Measurements from ENCODE around the gene NPIPB13. TPM values are rescaled to one million over a fixed set of nuclear protein-coding genes. Genes with fewer than 3 reads are reported as not detected.

The NPIPB13 gene
- total RNA-seq, 2 experiments from 2014 or later, result 5.7 to 6.8 TPM

Other genes with a start within 250 kb of the NPIPB13 start
- gene DOC2A, start 237.5 kb downstream of the NPIPB13 start, total RNA-seq, result under 1 TPM; 0.64 to 0.86 TPM
- gene C16orf92, start 225.3 kb downstream of the NPIPB13 start, total RNA-seq, result not detected
- gene TLCD3B, start 217.2 kb downstream of the NPIPB13 start, total RNA-seq, result 1 to 10 TPM; 4.6 to 6.1 TPM
- 1,000 to 10,000 TPM; 1,750 to 1,795 TPM for gene ALDOA, start 182.7 kb downstream of the NPIPB13 start, total RNA-seq
- gene PPP4C, start 172.5 kb downstream of the NPIPB13 start, total RNA-seq, result 100 to 1,000 TPM; 104 to 105 TPM
- gene TBX6, start 156.6 kb downstream of the NPIPB13 start, total RNA-seq, result 1 to 10 TPM; 3.6 to 4.7 TPM
- 10 to 100 TPM; 24.6 to 27.3 TPM for gene YPEL3, start 152.3 kb downstream of the NPIPB13 start, total RNA-seq
- gene GDPD3, start 134.9 kb downstream of the NPIPB13 start, total RNA-seq, result 10 to 100 TPM in 1 of 2 experiments, 1 to 10 TPM in 1; 9.1 to 10.3 TPM
- gene MAPK3, start 125.3 kb downstream of the NPIPB13 start, total RNA-seq, result 10 to 100 TPM; 64.3 to 64.5 TPM
- 100 to 1,000 TPM; 855 to 866 TPM for gene CORO1A, start 64.9 kb downstream of the NPIPB13 start, total RNA-seq
- gene BOLA2B, start 54.8 kb downstream of the NPIPB13 start, total RNA-seq, result 100 to 1,000 TPM; 160 to 173 TPM
- gene SLX1A, start 54.6 kb downstream of the NPIPB13 start, total RNA-seq, result 10 to 100 TPM; 35.4 to 42.5 TPM
- gene SULT1A3, start 49.2 kb downstream of the NPIPB13 start, total RNA-seq, result 1 to 10 TPM; 8.7 to 9.2 TPM
- 10 to 100 TPM; 39.2 to 41.4 TPM for gene CD2BP2, start 106.8 kb upstream of the NPIPB13 start, total RNA-seq
- gene TBC1D10B, start 122.0 kb upstream of the NPIPB13 start, total RNA-seq, result 10 to 100 TPM; 36.6 to 38.4 TPM
- under 1 TPM; 0.67 to 0.86 TPM for gene MYL11, start 126.3 kb upstream of the NPIPB13 start, total RNA-seq
- 100 to 1,000 TPM; 133 to 134 TPM for gene SEPTIN1, start 134.1 kb upstream of the NPIPB13 start, total RNA-seq
- 1 to 10 TPM; 5.3 to 6.0 TPM for gene ZNF48, start 146.9 kb upstream of the NPIPB13 start, total RNA-seq
- 1 to 10 TPM; 3.4 to 4.7 TPM for gene ZNF771, start 159.1 kb upstream of the NPIPB13 start, total RNA-seq
- gene DCTPP1, start 181.6 kb upstream of the NPIPB13 start, total RNA-seq, result 10 to 100 TPM; 69.9 to 73.0 TPM
- 10 to 100 TPM; 37.8 to 39.2 TPM for gene SEPHS2, start 197.4 kb upstream of the NPIPB13 start, total RNA-seq
- gene ITGAL, start 224.3 kb upstream of the NPIPB13 start, total RNA-seq, result 10 to 100 TPM; 83.8 to 89.0 TPM